Activated gamma-delta T cell treated with Interleukin-2 at 50 U/mL for 16 hours (primary cell): Measurements from ENCODE around the gene KATNB1.
A peak's percentile ranks its signal among the peaks of the same experiment; 100 is the strongest.
"Not testable (repeated sequence)": the region's sequence is repeated elsewhere in the genome, so short reads cannot be mapped to it uniquely, and the experiment has no call there.

ENCODE experiments used
- DNase-seq: peaks from one replicate; pipeline ENCODE4 v3.0.0-alpha.2; 2020

KATNB1 gene

GRCh38 chr16:57703416-57704010 lies 32.1 kb upstream of the KATNB1 start:
- no peak for DNase-seq

DNA sequence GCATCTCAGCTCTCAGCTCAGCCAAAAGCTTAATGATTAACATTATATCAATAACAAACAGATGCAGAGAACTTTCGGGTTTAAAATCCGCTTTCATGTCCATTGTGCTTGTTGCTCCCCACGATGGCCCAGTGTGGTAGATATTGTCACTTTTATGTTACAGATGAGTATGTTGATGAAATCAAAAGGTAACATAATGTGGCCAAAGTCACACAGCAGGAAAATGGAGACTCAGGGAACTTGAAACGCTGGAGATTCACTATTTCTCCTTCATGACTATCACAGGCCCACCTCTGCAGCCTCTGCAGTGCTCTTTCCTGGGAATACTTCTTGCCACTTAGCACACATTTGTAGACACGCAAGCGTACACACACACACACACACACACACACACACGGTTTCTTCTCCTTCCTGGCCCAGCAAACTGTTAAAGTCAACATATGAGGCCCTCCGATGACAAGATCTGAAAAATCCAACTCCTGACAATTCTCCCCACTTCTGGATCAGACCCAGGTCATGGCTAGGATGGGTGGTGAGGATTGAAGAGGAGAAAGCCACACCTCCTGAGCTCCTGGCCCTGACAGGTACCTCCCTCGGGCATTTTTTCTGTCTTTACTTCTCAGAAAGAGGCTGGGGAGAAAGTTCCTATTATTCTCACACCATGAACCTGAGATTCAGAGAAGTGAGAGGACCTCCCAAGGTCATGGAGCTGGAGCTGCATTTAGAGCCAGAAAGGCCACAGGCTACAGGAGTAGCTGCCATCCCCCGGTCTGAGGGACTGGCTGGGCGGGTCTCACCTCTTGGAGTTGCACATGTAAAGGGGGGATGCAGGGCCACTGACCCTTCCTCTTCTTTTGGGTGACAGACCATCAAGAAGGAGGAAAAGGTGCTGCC lies 31.3 kb upstream of the KATNB1 start:
- no peak for DNase-seq

DNA sequence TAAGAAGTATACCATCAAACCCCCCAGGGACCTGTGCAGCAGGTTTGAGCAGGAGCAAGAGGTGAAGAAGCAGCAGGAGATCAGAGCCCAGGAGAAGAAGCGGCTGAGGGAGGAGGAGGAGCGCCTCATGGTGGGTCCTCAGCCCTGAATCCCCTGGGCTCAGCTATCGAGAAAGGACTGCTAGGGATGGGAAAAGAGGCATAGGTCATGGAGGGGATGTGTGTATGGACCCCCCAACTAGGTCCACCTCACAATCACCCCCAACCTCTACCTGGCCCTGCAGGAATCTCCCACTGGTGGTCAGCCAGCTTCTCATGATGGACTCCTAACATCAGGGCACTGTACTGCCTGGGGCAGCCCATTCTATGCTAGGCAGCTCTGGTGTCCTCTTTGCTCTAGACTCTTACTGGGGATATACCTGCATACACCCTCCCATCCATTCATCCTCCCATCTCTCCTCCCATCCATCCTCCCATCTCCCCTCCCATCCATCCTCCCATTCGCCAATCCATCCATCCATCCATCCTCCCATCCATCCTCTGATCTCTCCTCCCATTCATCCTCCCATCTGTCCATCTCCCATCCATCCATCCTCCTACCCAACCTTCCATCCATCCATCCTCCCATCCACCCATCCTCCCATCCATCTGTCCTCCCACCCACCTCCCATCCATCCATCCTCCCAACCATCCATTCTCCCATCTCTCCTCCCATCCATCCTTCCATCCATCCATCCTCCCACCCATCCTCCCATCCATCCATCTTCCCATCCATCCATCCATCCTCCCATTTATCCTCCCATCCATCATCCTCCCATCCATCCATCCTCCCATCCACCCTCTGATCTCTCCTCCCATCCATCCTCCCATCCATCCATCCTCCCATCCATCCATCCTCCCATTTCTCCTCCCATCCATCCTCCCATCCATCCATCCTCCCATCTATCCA lies 30.4 kb upstream of the KATNB1 start:
- DNase-seq = no peak

GRCh38 chr16:57706717-57707116 lies 28.9 kb upstream of the KATNB1 start:
- DNase-seq = no peak

GRCh38 chr16:57707331-57707730 lies 28.2 kb upstream of the KATNB1 start:
- no peak for DNase-seq

DNA sequence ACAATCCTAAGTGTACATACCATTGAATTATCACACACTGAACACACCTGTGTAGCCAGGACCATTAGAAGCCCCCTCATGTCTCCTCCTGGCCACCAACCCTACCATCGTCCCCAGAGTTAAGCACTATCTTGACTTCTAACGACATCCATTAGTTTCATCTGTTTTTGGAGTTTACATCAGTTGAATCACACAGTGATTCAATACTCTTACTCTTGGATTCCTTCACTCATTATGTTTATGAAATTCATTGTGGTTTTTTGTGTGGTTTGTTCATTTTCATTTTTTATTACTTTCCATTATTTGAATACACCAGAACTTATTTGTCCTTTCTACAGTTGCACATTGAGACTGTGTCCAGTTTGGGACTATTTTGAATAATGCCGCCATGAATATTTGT lies 27.4 kb upstream of the KATNB1 start:
- no peak for DNase-seq

- DNase-seq = no peak
Measured at GRCh38 chr16:57709663-57710062, 25.9 kb upstream of the KATNB1 start.

GRCh38 chr16:57711346-57711745 lies 24.2 kb upstream of the KATNB1 start:
- DNase-seq = no peak

DNA sequence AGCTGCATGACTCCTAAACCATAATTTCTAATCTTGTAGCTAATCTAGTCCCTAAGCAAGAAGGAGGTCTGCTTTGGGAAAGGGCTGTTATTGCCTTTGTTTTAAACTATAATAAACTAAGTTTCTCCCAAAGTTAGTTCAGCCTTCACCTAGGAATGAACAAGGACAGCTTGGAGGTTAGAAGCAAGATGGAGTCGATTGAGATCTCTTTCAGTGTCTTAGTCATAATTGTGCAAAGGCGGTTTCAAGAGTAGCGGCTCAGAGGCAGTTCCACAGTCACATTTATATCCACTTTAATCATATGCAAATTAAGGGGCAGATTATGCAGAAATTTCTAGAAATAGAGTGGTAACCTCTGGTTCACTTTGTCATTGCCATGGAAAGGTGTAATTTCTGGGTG lies 23.6 kb upstream of the KATNB1 start:
- no peak for DNase-seq

GRCh38 chr16:57712569-57712968 lies 23.0 kb upstream of the KATNB1 start:
- not testable (repeated sequence) for DNase-seq

DNA sequence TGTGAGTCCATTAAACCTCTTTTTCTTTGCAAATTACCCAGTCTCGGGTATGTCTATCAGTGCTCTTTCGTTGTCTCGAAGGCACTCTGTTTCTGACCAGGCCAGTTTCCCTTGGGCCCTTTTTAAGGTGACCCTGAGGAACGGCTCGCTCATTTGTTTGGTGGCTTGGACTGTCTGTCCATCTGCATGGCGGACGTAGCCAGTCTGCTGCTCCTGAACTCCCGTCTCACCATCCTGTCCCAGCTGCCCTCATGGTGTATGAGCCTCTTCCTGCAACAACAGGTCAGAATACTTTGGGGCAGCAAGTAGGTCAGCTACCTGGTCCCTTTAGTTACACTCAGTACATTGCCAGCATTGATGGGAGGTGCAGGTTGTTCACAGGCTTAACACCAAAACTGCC lies 22.0 kb upstream of the KATNB1 start:
- no peak for DNase-seq

DNA sequence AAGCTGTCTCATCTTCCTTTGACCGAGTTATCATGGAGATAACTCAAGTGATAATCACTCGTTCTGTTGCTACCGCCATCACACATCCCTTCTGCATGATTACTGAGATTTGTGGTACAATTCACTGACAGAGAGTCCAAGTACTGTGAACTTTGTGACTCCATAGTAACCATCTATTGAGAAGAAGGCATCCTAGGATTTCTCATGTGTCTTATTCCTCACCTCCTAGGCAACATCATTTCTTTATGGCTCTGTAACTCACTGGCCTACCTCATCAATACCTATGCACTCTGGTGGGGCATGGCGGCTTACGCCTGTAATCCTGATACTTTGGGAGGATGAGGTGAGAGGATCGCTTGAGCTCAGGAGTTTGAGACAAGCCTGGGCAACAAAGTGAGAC lies 21.5 kb upstream of the KATNB1 start:
- no peak for DNase-seq

- DNase-seq = peak; percentile 40
Measured at GRCh38 chr16:57720142-57720575, 15.4 kb upstream of the KATNB1 start.

DNA sequence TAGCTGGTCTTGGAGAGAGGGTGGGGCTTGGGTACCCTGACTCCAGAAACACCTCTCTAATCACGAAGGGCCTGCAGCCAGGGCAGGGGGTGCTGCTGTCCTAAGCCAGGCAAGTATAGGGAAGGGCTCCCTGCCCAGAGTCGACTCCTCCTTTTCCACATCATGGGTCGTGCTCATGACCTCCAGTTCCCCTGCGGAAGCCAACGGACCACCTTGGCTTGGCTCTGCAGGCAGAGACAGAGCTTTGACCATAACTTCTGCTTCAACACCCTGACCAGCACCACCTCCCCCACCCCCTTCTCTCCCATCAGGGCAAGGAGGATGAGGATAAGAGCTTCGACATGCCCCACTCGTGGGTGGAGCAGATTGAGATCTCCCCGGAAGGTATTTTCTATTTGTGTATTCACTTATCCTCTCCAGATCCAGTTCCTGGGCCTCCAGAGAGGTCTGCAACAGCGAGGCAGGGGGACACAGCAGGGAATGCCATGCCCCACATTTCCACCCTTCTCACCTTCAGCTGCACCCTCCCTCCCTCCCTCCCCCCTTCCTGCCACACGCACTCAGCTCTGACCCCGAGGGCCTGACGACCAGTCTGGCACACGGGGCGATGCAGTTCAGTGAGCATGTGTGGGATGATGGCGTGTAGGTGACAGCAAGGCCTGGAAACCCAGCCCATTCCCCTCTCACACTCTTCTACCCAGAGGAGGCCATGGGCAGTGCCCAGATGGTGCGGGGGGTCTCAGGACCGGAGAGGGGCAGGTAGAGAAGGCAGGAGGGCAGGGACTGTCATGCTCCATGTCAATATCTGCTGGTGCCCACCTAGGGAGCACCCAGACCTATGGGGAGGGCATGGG lies 14.0 kb upstream of the KATNB1 start:
- no peak for DNase-seq

DNA sequence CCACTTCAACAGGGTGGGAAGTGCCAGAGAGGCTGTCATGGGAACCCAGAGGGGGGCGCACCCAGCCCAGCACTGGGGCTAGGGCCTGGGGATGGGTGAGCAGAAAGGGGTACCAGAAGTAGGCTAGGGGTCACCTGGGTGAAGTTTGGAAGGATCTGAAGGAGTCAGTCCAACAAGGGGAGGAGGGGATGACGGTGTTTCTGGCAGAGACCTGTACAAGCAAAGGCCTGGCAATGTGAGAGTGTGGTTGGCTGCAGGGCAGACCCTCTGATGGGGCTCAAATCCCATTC lies 13.4 kb upstream of the KATNB1 start:
- DNase-seq = no peak

GRCh38 chr16:57722651-57723050 lies 12.9 kb upstream of the KATNB1 start:
- no peak for DNase-seq

DNA sequence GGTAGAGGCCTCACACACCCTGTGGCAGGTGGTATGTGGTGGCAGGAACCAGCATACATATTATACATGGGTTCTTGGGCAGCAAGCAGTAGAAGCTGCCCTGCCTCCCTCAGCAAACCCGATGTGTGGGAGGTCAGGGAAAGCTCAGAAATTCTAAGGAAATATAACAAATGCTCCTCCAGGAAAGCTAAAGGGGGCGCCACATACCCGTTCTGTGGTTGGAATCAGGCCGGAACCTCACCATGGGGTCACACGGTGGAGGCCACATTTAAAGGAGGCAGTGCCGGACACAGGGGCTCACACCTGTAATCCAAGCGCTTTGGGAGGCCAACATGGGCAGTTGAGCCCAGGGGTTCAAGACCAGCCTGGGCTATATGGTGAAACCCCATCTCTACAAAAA lies 12.4 kb upstream of the KATNB1 start:
- DNase-seq = no peak

- no peak for DNase-seq
Measured at GRCh38 chr16:57724531-57724930, 11.0 kb upstream of the KATNB1 start.

DNA sequence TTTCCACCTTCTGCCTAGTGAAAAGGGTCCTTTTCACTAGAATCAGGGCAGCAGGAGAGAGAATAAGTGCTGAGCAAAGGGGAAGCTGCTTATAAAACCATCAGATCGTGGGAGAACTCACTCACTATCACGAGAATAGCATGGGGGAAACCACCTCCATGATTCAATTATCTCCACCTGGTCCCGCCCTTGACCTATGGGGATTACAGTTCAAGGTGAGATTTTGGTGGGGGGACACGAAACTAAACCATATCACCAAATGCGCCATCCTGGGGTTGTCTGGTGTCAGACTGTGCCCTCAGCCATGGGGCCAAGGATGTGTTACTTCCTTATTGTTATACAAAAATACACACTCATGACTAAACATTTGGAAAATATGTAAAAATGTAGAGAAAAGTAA lies 10.4 kb upstream of the KATNB1 start:
- no peak for DNase-seq

DNA sequence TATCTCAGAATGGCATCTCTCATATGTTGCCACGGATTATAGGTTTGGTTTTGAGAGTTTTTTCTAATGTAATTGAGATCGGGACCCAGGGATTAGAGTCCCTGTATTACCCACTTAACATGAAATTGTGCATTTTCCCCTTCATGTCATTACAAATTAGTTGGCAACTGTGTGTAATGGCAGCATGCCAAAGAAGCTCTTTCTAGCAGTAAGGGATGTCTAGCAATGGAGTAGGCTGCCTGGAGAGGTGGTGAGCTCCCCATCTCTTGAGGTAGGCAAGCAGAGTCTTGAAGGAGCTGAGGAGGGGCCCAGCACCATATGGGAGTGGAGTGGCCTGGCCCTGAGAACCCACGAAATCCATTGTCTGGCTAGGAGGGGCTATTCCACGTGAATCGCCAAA lies 10.0 kb upstream of the KATNB1 start:
- no peak for DNase-seq

DNA sequence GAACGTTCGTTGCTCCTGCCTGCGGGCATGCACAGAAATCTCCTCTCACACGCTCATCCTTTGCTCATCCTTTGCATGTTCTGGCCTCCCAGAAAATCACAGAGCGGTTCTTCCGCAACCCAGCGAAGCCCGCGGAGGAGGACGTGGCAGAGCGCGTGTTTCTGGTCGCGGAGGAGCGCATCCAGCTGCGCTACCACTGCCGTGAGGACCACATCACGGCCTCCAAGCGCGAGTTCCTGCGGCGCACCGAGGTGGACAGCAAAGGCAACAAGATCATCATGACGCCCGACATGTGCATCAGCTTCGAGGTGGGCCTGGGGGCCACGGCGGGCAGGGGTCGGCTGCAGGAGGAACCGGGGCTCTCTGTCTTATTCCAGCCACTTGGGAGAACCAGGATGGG lies 9.6 kb upstream of the KATNB1 start:
- DNase-seq = no peak

GRCh38 chr16:57726433-57726947 lies 9.1 kb upstream of the KATNB1 start:
- no peak for DNase-seq
